GM12872 (cell line): ENCODE data around the gene STPG1.

Experiments used
- CTCF ChIP-seq: IDR thresholded peaks from 3 replicates; pipeline ENCODE4 v1.5.1; 2011; ENCODE audit warnings: low read depth, mild to moderate bottlenecking, low read length, moderate library complexity; ENCODE audit not compliant: insufficient read depth

Gene STPG1

DNA sequence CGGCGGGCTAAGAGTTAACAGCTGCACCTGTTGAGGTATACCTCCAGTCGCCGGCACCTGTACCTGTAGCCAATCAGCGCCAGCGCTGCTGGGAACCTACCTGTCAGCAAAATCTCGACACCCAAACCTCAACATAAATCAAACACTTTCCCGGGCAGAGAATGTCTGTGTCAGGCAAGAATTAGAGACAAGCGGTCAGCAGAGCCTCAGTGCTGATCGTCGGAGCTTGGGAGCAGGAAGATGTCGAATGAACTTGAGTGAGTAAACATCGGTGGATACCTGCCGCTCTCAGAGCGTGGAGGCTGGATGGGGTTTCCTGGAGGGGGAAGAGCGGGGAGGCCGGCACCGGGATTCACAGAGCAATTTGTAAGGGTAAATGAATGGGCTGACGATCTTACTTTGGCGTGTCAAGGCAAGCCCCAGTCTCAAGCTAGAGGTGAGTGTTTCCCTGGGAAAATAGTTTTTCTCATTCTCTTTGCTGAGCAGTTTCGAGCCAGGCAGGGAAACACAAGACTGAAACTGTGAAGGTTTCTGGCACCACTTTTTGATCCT, 94.2 kb downstream of the STPG1 start, which contains the start of gene GRHL3:
Gene GRHL3, plus strand, starts transcription at position 46 of the 552 bp plus-strand sequence. Its CDS starts 195 bp downstream, at position 241.
- TF ChIP-seq CTCF = no peak

GRCh38 chr1:24318615-24319311, 94.8 kb downstream of the STPG1 start:
- TF ChIP-seq CTCF = no peak

- TF ChIP-seq CTCF = no peak
Measured at GRCh38 chr1:24317956-24318614, 95.5 kb downstream of the STPG1 start.

DNA sequence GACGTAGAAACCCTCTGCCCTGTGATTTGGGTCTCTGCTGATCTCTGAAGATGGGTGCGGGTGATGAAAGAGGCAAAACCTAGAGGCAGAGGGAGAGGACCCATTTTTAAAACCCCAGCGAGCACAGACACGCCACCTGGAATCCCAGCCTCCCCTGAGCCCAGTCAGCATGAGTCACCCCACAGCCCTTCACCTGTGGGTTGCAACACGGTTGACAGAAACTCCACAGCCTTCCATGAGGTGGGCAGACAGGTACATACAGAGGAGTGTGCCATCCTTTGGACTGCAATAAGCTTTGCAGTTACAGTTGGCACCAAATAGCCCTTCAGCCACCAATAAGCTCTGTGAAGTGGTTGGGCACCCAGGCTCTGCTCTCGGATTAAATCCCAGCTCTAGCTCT, 96.5 kb downstream of the STPG1 start:
- no peak for TF ChIP-seq CTCF

DNA sequence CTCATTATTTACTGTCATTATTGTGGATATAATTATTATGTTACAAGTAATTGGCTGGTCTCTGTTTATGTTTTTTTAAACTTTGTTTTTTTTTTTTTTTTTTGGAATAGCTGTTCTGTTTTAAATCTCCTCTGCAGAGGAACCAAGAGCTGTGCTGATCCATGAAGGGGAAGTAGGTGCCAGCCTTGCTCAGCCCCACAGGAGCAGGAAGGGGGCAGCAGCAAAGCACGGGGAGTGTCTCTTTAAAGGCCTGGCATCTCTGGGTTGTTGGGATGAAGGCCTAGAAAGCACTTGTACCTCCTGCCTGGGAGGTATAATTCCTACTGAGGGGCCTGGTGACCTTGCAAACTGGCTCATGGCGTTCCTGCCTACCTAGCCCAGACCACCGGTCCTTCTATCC, 96.9 kb downstream of the STPG1 start:
- TF ChIP-seq CTCF = no peak

DNA sequence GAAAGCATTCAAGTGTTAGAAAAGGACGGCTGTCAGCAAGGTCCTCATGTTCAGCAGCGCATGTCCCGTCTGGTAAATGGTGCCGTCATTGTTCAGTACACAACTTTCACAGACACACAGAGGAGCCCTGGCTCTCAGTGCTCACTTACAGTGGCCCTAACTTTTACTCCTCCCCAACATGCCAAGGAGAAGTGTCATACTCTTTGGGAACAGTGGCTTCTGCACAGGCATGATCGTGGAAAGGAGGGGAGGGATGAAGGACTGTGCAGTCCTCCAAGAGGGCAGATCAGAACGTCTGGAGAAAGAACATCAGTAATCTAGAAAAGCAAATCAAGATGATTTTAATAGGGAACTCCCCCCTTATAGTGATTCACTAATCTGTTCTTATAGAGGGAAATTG, 98.2 kb downstream of the STPG1 start:
- TF ChIP-seq CTCF = no peak

DNA sequence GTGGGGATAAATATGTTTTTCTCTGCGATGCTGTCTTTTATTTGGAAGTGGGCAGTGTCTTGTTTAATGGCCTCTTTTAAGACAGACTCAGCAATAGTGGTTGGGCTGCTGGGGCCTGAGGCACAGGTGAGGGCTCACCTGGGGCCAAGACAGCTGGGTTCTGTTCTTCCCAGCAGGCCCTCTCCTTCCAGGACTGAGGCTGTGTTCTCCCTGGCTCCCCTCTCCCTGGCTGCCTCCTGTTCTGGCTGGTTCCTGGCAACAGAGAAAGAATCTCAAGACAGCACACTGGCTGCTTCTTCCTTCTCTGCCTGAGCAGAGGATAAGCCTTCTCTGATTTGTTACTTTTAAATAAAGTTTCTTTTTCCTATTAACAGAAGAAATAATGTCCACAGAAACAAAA, 101.8 kb downstream of the STPG1 start:
- no peak for TF ChIP-seq CTCF
